Measurements from ENCODE around the gene RSPH1. TPM values are rescaled to one million over a fixed set of nuclear protein-coding genes. Genes with fewer than 3 reads are reported as not detected.

RSPH1 gene
- total RNA-seq, 1 donor, result not detected

DNA sequence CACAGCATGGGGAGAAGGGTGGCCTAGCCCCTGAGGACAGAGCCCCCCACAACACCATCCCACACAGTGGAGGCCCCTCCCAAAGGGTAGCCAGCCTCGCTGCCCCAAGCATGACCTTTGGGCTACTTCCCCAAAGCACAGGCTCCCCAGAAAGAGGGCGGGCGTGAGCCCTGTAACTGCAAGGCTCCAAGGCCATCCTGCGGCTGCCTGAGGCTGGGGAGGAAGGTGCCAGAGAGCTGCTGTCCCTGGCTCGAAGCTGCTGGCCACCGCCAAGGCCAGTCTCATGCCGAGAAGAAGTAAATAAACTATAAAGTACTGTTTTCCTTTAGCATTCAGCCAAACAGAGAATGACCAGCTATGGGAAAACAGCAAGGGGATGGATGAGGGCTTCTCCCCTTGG lies 64.8 kb downstream of the RSPH1 start:
- Histone ChIP-seq H2AFZ (ENCODE audit: low read length) (no peak overlapping the region), H3K27ac (ENCODE audit: low read depth, low read length) (no peak overlapping the region), H3K9me3 (ENCODE audit: low read depth, low read length) (no peaks in the 10 kb centered on the region), H3K36me3 (ENCODE audit: insufficient read depth, low read length) (no peaks in the 10 kb centered on the region), H3K4me3 (ENCODE audit: insufficient read depth, low read length) (no peak overlapping the region), H3K27me3 (ENCODE audit: insufficient read depth, low read length) (no peaks in the 10 kb centered on the region), H3K4me2 (ENCODE audit: insufficient read depth, low read length) (no peak overlapping the region), H3K79me2 (ENCODE audit: insufficient read depth, low read length) (no peaks in the 10 kb centered on the region), H4K20me1 (ENCODE audit: insufficient read depth, low read length) (no peaks in the 10 kb centered on the region), H3K4me1 (ENCODE audit: insufficient read depth, low read length) (no peaks in the 10 kb centered on the region)
- DNase-seq (ENCODE audit: insufficient read length, low spot score, missing footprints), result no peak
- no peak for TF ChIP-seq CTCF (IDR thresholded peaks at IDR 0.05; ENCODE audit: extremely low read depth, low read depth, low read length)

- H3K36me3 ChIP-seq (ENCODE audit: insufficient read depth, low read length), result no peaks in the 10 kb centered on the region
- no peak overlapping the region for H3K4me3 ChIP-seq (ENCODE audit: insufficient read depth, low read length)
- no peaks in the 10 kb centered on the region for H4K20me1 ChIP-seq (ENCODE audit: insufficient read depth, low read length)
- H2AFZ ChIP-seq (ENCODE audit: low read length), result no peak overlapping the region
- H3K4me1 ChIP-seq (ENCODE audit: insufficient read depth, low read length), result no peaks in the 10 kb centered on the region
- H3K27me3 ChIP-seq (ENCODE audit: insufficient read depth, low read length), result no peaks in the 10 kb centered on the region
- no peak overlapping the region for H3K27ac ChIP-seq (ENCODE audit: low read depth, low read length)
- H3K4me2 ChIP-seq (ENCODE audit: insufficient read depth, low read length), result no peak overlapping the region
- DNase-seq (ENCODE audit: insufficient read length, low spot score, missing footprints), result no peak
- H3K9me3 ChIP-seq (ENCODE audit: low read depth, low read length), result no peaks in the 10 kb centered on the region
- H3K79me2 ChIP-seq (ENCODE audit: insufficient read depth, low read length), result no peaks in the 10 kb centered on the region
- TF ChIP-seq CTCF (IDR thresholded peaks at IDR 0.05; ENCODE audit: extremely low read depth, low read depth, low read length), result no peak
These were observed 65.5 kb downstream of the RSPH1 start for GRCh38 chr21:42430521-42430920.

- no peak for DNase-seq (ENCODE audit: insufficient read length, low spot score, missing footprints)
- Histone ChIP-seq H3K4me3 (ENCODE audit: insufficient read depth, low read length) (no peak overlapping the region), H4K20me1 (ENCODE audit: insufficient read depth, low read length) (no peaks in the 10 kb centered on the region), H2AFZ (ENCODE audit: low read length) (no peak overlapping the region), H3K4me2 (ENCODE audit: insufficient read depth, low read length) (no peak overlapping the region), H3K27me3 (ENCODE audit: insufficient read depth, low read length) (peaks cover 1% of the 10 kb centered on the region), H3K36me3 (ENCODE audit: insufficient read depth, low read length) (no peaks in the 10 kb centered on the region), H3K27ac (ENCODE audit: low read depth, low read length) (no peak overlapping the region), H3K79me2 (ENCODE audit: insufficient read depth, low read length) (no peaks in the 10 kb centered on the region), H3K4me1 (ENCODE audit: insufficient read depth, low read length) (no peaks in the 10 kb centered on the region), H3K9me3 (ENCODE audit: low read depth, low read length) (no peaks in the 10 kb centered on the region)
- TF ChIP-seq CTCF (IDR thresholded peaks at IDR 0.05; ENCODE audit: extremely low read depth, low read depth, low read length), result no peak
These were observed 66.2 kb downstream of the RSPH1 start for GRCh38 chr21:42429856-42430255.

- Histone ChIP-seq H3K79me2 (ENCODE audit: insufficient read depth, low read length) (no peaks in the 10 kb centered on the region), H3K27me3 (ENCODE audit: insufficient read depth, low read length) (peaks cover 3% of the 10 kb centered on the region), H3K36me3 (ENCODE audit: insufficient read depth, low read length) (no peaks in the 10 kb centered on the region), H4K20me1 (ENCODE audit: insufficient read depth, low read length) (no peaks in the 10 kb centered on the region), H2AFZ (ENCODE audit: low read length) (no peak overlapping the region), H3K27ac (ENCODE audit: low read depth, low read length) (no peak overlapping the region), H3K4me2 (ENCODE audit: insufficient read depth, low read length) (no peak overlapping the region), H3K9me3 (ENCODE audit: low read depth, low read length) (no peaks in the 10 kb centered on the region), H3K4me3 (ENCODE audit: insufficient read depth, low read length) (no peak overlapping the region), H3K4me1 (ENCODE audit: insufficient read depth, low read length) (no peaks in the 10 kb centered on the region)
- TF ChIP-seq CTCF (IDR thresholded peaks at IDR 0.05; ENCODE audit: extremely low read depth, low read depth, low read length), result no peak
- DNase-seq (ENCODE audit: insufficient read length, low spot score, missing footprints), result no peak
These were observed 67.0 kb downstream of the RSPH1 start for GRCh38 chr21:42429021-42429420.
